ENCODE data around the gene SYMPK. TPM values are rescaled to one million over a fixed set of nuclear protein-coding genes. Genes with fewer than 3 reads are reported as not detected.

SYMPK gene
- total RNA-seq, 1 experiment from 2014 or later = 47.7 TPM

GRCh38 chr19:45825917-45826893 lies 36.7 kb downstream of the SYMPK start:
- Histone ChIP-seq H3K4me1 (ENCODE audit: control insufficient read depth, insufficient read depth, low read length) (no peaks in the 10 kb centered on the region; the same call in 1 of the 2 replicates), H3K36me3 (ENCODE audit: control insufficient read depth, insufficient read depth, low read length) (no peaks in the 10 kb centered on the region), H3K27ac (ENCODE audit: low read length) (no peak overlapping the region), H3K9me3 (ENCODE audit: control insufficient read depth, insufficient read depth, low read depth, low read length) (no peaks in the 10 kb centered on the region), H3K27me3 (ENCODE audit: control insufficient read depth, insufficient read depth, low read length) (no peaks in the 10 kb centered on the region), H3K4me3 (ENCODE audit: low read depth in 2 of 2, low read length in 2 of 2) (no peak overlapping the region)
- in situ Hi-C loops (cut with HindIII; ENCODE audit: low pct_unique_long_range_greater_than_20kb, low sequenced_read_pairs) (no loop called here), intact Hi-C loops (cut with micrococcal nuclease; ENCODE audit: unreplicated experiment) (no loop called here)
- no peak for DNase-seq (ENCODE audit: low read depth, low spot score)
- ChIA-PET POLR2A (no interaction called here), CTCF (no interaction called here)
- BruUV-seq (replicated peaks) = no TSS peak
- no peak for TF ChIP-seq CTCF (IDR thresholded peaks at IDR 0.05)
- no peak for TF ChIP-seq POLR2AphosphoS5 (IDR thresholded peaks at IDR 0.05; ENCODE audit: low read depth, low read length)
- TF ChIP-seq, protein P1, sequence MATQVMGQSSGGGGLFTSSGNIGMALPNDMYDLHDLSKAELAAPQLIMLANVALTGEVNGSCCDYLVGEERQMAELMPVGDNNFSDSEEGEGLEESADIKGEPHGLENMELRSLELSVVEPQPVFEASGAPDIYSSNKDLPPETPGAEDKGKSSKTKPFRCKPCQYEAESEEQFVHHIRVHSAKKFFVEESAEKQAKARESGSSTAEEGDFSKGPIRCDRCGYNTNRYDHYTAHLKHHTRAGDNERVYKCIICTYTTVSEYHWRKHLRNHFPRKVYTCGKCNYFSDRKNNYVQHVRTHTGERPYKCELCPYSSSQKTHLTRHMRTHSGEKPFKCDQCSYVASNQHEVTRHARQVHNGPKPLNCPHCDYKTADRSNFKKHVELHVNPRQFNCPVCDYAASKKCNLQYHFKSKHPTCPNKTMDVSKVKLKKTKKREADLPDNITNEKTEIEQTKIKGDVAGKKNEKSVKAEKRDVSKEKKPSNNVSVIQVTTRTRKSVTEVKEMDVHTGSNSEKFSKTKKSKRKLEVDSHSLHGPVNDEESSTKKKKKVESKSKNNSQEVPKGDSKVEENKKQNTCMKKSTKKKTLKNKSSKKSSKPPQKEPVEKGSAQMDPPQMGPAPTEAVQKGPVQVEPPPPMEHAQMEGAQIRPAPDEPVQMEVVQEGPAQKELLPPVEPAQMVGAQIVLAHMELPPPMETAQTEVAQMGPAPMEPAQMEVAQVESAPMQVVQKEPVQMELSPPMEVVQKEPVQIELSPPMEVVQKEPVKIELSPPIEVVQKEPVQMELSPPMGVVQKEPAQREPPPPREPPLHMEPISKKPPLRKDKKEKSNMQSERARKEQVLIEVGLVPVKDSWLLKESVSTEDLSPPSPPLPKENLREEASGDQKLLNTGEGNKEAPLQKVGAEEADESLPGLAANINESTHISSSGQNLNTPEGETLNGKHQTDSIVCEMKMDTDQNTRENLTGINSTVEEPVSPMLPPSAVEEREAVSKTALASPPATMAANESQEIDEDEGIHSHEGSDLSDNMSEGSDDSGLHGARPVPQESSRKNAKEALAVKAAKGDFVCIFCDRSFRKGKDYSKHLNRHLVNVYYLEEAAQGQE (IDR thresholded peaks at IDR 0.05; ENCODE audit: insufficient read depth in 1 of 2, low read depth in 2 of 2, low read length in 1 of 2) = no peak
- TF ChIP-seq SIN3A (IDR thresholded peaks at IDR 0.05; ENCODE audit: borderline replicate concordance, insufficient read depth, low read depth, low read length) = no peak
- TF ChIP-seq TCF7L2 (IDR thresholded peaks at IDR 0.05; ENCODE audit: low read depth, low read length) = no peak
- ATAC-seq = no peak

DNA sequence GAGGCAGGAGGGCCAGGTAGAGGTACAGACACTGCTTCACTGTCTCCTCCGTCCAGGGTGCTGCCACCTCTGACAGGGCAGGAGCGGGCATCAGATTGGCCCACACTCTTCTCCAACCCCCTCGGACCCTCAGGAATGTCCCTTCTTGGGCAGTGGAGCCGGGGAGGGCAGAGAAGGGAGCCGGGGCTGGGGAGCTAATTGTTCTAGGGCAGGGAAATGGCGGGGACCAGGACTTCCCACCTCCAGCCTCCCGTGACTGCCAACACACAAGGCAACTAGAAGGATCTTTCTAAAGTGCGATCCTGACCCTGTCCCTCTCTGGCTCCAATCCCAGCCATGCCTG lies 37.7 kb downstream of the SYMPK start:
- in situ Hi-C loops (cut with HindIII; ENCODE audit: low pct_unique_long_range_greater_than_20kb, low sequenced_read_pairs) = no loop called here
- ChIA-PET POLR2A (no interaction called here), CTCF (no interaction called here)
- Histone ChIP-seq H3K27ac (ENCODE audit: low read length) (no peak overlapping the region), H3K4me3 (ENCODE audit: low read depth in 2 of 2, low read length in 2 of 2) (no peak overlapping the region), H3K36me3 (ENCODE audit: control insufficient read depth, insufficient read depth, low read length) (no peaks in the 10 kb centered on the region), H3K4me1 (ENCODE audit: control insufficient read depth, insufficient read depth, low read length) (no peaks in the 10 kb centered on the region; the same call in 1 of the 2 replicates), H3K27me3 (ENCODE audit: control insufficient read depth, insufficient read depth, low read length) (no peaks in the 10 kb centered on the region), H3K9me3 (ENCODE audit: control insufficient read depth, insufficient read depth, low read depth, low read length) (no peaks in the 10 kb centered on the region)
- ATAC-seq (no peak), DNase-seq (ENCODE audit: low read depth, low spot score) (no peak)
- intact Hi-C loops (cut with micrococcal nuclease; ENCODE audit: unreplicated experiment) = no loop called here
- BruUV-seq (replicated peaks) = no TSS peak
- no peak for TF ChIP-seq SIN3A (IDR thresholded peaks at IDR 0.05; ENCODE audit: borderline replicate concordance, insufficient read depth, low read depth, low read length)
- TF ChIP-seq, protein P1 (IDR thresholded peaks at IDR 0.05; ENCODE audit: insufficient read depth in 1 of 2, low read depth in 2 of 2, low read length in 1 of 2) = no peak
- no peak for TF ChIP-seq TCF7L2 (IDR thresholded peaks at IDR 0.05; ENCODE audit: low read depth, low read length)
- no peak for TF ChIP-seq POLR2AphosphoS5 (IDR thresholded peaks at IDR 0.05; ENCODE audit: low read depth, low read length)
- no peak for TF ChIP-seq CTCF (IDR thresholded peaks at IDR 0.05)

Measured in Panc1 (cell line).